NCI-H2196 treated with DMSO at 0.1 percent for 48 hours (cell line): ENCODE measurements around the gene ACLY.
A peak's percentile ranks its signal among the peaks of the same experiment; 100 is the strongest.
"Not testable (repeated sequence)": the region's sequence is repeated elsewhere in the genome, so short reads cannot be mapped to it uniquely, and the experiment has no call there.

Experiments
- DNase-seq: peaks from one replicate; lab custom pipeline; 2025; ENCODE audit not compliant: unreplicated experiment; lab: John Stamatoyannopoulos, UW

Gene ACLY

GRCh38 chr17:41939693-41940090, 20.9 kb upstream of the ACLY start:
- DNase-seq = no peak

GRCh38 chr17:41939044-41939692, 20.4 kb upstream of the ACLY start:
- DNase-seq = no peak

GRCh38 chr17:41937970-41938954, 19.5 kb upstream of the ACLY start:
- no peak for DNase-seq

- DNase-seq = no peak
These were observed 16.9 kb upstream of the ACLY start for GRCh38 chr17:41935641-41936040.

GRCh38 chr17:41932816-41933389, 14.2 kb upstream of the ACLY start:
- DNase-seq = no peak

GRCh38 chr17:41931715-41932114, 13.0 kb upstream of the ACLY start:
- not testable (repeated sequence) for DNase-seq

GRCh38 chr17:41930833-41931156, 12.0 kb upstream of the ACLY start:
- not testable (repeated sequence) for DNase-seq

GRCh38 chr17:41930009-41930832, 11.5 kb upstream of the ACLY start, which contains the start of gene ODAD4:
ODAD4 (plus strand) TSS chr17:41930617; CDS start chr17:41930724, 107 bp downstream.
- DNase-seq = peak; percentile 71

GRCh38 chr17:41928693-41929251, 10.0 kb upstream of the ACLY start:
- DNase-seq = no peak

GRCh38 chr17:41925991-41926590, 7.3 kb upstream of the ACLY start:
- no peak for DNase-seq

- no peak for DNase-seq
These were observed 1.8 kb upstream of the ACLY start for GRCh38 chr17:41920580-41920955.

- DNase-seq = no peak
These were observed 1.3 kb upstream of the ACLY start for GRCh38 chr17:41919840-41920579.

- peak; percentile 52 for DNase-seq
These were observed 540 bp upstream of the ACLY start for GRCh38 chr17:41919165-41919817.

- no peak for DNase-seq
These were observed 955 bp downstream of the ACLY start for GRCh38 chr17:41917679-41918313.

GRCh38 chr17:41917192-41917591, 1.6 kb downstream of the ACLY start:
- DNase-seq = no peak

- DNase-seq = no peak
These were observed 3.2 kb downstream of the ACLY start for GRCh38 chr17:41915566-41915965.

GRCh38 chr17:41915020-41915419, 3.7 kb downstream of the ACLY start:
- no peak for DNase-seq

GRCh38 chr17:41914358-41914766, 4.4 kb downstream of the ACLY start:
- no peak for DNase-seq

GRCh38 chr17:41913798-41914197, 5.0 kb downstream of the ACLY start:
- DNase-seq = no peak
